IPS-11a (cell line): ENCODE results near the gene CEMIP.

Experiments used
- H3K4me3 ChIP-seq: one replicate; pipeline ENCODE4 v1.5.1; 2013; ENCODE audit warnings: low read depth, low read length, control low read depth

The CEMIP gene

GRCh38 chr15:80817901-80818300, 38.7 kb downstream of the CEMIP start:
- no peak overlapping the region for H3K4me3 ChIP-seq

DNA sequence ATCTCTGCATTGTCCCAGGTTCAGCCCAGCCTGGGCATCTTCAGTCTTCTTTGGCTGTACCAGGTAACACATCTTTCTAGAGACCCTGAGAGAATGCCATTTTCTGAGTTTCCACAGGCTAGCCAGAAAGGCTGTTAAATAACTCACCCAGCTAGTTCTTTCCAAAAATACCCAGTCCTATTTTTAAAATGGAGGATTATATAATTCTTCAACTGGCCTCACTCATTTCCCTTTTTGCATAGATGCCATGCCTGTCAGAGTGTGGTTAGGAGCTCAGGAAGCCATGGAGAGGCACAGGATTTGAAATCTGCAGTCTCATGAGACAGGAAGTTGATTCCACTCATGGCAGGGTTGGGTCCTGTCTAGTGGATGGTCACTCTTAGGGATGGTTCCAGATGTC, 39.8 kb downstream of the CEMIP start:
- no peak overlapping the region for H3K4me3 ChIP-seq

DNA sequence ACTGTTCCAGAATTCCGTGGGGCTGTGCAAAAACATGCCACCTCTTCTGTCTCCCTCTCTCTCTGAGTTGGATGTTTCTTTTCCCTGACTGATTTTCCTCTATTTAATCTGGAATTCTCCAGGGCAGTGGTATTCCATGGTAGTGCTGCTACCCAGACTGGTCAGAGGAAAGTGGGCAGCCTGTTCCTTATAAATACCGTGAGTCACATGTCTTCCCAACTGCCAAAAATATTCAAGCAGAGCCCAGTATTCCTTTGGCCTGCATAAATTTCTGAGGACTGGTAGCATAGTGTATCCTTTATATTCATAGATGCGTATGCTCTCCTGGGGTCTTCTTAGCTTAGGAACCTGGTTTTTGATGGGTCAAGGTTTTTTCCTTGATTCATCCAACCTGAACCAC, 40.9 kb downstream of the CEMIP start:
- no peak overlapping the region for H3K4me3 ChIP-seq

DNA sequence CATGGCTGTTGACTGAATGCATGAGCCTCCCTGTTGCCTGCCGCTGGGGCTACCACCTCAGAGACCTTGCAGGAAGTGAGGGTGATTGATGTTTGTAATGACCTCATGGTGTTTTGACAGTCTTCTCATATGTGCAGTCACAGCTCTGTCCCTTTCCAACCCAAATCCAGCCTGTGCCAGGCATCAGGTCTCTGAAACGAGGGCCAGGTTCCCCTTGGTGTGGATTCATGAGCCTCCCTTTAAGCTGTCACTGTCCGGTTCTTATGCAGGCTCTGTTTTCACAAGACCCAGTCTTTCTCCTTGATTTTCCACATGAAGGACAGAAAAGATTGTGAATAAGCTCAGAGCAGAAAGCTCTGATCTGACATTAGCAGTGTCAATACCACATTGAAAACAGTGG, 43.1 kb downstream of the CEMIP start:
- H3K4me3 ChIP-seq, result no peak overlapping the region

GRCh38 chr15:80822676-80823075, 43.5 kb downstream of the CEMIP start:
- no peak overlapping the region for H3K4me3 ChIP-seq

DNA sequence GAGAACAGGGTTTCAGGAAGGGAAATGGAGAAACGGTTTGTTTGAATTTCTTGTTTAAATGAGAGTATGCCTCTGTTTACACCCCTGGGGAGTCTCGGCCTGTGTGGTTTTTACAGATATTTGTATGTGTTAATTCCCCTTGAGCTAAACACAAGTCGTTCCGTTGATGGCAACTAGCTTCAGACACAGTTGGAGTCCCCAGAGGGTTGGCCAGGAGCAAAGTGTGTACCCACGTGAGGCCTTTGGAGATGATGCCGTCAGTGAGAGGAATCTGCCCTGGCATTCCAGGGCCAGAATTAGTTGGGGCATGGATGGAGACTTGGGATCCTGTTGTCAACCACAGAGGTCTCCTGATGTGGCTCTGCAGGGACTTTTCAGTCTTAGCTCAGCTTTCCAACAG, 44.0 kb downstream of the CEMIP start:
- no peak overlapping the region for H3K4me3 ChIP-seq

DNA sequence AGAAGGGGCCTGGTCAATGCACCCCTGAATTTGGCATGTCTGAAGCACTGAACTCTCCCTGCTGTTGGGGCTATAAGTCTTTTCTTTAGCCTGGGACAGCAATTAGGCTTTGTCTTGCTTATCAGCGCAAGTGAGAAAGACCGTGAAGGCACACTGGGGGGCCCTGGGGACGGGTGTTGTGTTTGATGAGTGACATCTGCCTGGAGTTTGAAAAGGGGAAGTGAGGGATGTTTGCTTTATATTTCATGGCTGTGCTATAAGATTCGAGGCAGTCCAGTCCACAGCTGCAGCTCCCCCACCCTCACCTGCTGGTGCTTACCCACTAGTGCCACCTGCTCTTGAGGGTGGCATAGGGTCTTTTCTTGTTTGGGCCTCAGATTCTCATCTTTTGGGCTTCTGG, 44.8 kb downstream of the CEMIP start:
- H3K4me3 ChIP-seq, result no peak overlapping the region

GRCh38 chr15:80825361-80826030, 46.3 kb downstream of the CEMIP start:
- H3K4me3 ChIP-seq, result no peak overlapping the region

DNA sequence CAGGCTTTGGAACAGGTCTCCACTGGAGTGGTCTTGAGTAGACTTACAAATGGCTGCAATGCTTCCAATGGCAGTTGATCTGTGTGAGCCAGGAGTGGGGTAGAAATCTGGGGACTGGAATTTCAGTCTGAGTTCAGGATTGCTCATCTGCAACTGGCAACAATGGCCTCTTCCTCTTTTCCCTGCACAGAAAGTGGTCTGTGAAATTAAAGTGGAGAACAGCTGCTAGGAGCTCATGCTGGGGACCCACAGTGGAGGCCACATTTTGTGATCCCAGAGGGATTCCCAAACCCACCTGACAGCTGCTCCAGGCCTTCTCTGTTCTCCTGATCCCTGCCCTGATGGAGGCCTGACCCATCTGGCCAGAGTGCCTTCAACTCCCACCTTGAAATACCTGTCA, 49.6 kb downstream of the CEMIP start:
- no peak overlapping the region for H3K4me3 ChIP-seq

DNA sequence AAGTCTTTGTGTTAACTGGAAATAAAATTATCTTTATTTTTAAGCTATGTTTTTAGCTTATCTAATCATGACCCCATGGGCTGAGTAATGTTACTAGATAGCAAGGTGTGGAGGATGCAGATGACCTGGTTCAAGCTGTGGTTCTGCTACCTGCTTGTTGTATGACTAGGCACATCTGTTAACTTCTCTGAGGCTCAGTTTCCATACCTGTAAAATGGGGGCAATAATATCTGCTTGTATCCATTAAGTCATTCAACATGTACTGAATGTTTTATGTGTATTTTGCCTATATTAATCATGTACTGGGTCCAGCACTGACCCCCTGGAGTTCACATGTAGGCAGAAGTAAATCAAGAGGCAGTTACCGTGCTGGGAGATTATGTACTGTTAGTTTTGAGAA, 51.5 kb downstream of the CEMIP start:
- H3K4me3 ChIP-seq, result no peak overlapping the region

- H3K4me3 ChIP-seq, result no peak overlapping the region
Measured at GRCh38 chr15:80831192-80831591, 52.0 kb downstream of the CEMIP start.

DNA sequence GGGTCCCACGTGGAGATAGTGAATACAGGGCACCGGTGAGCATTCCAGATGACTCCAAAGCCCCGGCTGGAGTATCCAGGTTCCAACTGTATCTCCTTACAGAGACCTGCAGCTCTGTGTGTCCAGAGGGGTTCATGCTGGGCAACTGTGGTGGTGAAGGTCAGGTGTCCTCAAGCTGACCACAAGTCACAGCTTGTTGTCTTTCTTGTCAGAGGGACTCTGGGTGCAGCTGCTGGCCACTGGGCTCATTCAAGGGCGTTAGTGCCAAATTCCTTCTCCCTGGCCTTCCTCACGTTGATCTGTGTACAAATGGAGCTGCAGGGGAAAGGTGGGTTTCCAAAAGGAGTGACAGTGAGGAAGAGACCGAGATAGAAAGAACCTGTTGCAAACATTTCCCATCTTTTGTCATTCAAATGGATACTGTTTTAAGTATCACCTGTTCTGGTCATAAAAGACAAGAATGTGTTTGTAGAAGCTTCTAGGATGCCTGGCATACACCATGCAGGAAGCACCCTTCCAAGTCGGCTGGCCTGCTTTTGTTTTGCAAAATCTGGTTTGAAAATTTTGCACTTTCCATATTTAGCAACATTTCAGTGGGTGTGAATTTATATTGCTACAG, 52.5 kb downstream of the CEMIP start:
- no peak overlapping the region for H3K4me3 ChIP-seq

GRCh38 chr15:80832686-80833085, 53.5 kb downstream of the CEMIP start:
- H3K4me3 ChIP-seq, result no peak overlapping the region

DNA sequence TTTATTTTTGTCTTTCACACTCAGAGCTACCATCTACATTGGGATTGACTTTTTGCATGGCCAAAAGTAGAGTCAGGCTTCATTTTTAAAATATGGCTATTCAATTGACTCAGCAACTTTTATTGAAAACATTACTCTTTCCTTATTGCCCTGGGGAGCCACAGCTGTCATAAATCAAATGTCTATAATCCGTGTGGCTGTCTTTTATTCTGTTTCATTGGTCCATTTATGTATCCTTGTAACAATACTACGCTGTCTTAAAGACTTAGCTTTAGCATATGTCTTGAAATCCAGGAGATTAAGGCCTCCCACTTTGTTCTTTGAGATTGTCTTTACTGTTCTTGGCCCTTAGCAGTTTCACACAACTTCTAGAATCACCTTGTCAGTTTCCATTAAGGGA, 55.2 kb downstream of the CEMIP start:
- no peak overlapping the region for H3K4me3 ChIP-seq

- no peak overlapping the region for H3K4me3 ChIP-seq
Measured at GRCh38 chr15:80834906-80835305, 55.7 kb downstream of the CEMIP start.

GRCh38 chr15:80835336-80835735, 56.2 kb downstream of the CEMIP start:
- H3K4me3 ChIP-seq, result no peak overlapping the region

- H3K4me3 ChIP-seq, result no peak overlapping the region
Measured at GRCh38 chr15:80836223-80836622, 57.1 kb downstream of the CEMIP start.

- H3K4me3 ChIP-seq, result no peak overlapping the region
Measured at GRCh38 chr15:80837006-80837405, 57.8 kb downstream of the CEMIP start.

DNA sequence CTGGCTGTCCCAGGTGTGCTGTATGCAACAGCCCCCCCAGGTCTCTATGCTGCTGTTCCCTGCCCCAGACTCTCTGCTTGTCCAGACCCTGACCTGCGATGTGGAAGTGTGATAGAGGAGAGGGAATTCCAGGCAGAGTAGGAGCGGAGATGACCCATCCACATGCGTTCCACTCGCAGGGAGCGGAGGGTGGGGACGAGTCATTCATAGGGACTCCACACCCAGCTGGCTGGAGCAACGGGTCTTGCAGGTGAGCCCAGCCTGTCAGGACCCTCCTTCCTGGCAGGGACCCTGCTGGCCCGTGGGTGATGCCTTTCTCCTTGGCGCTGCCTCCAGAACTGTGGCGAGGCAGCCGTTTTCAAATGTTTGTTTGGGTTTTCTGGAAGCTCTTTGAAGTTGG, 58.8 kb downstream of the CEMIP start:
- no peak overlapping the region for H3K4me3 ChIP-seq

GRCh38 chr15:80838666-80839065, 59.5 kb downstream of the CEMIP start:
- no peak overlapping the region for H3K4me3 ChIP-seq

GRCh38 chr15:80839764-80840130, 60.6 kb downstream of the CEMIP start:
- H3K4me3 ChIP-seq, result no peak overlapping the region

- H3K4me3 ChIP-seq, result no peak overlapping the region
Measured at GRCh38 chr15:80840182-80841130, 61.3 kb downstream of the CEMIP start.
